Keratinocyte (primary cell): ENCODE measurements around the gene CEP170B.

Experiments
- EZH2 ChIP-seq: IDR thresholded peaks from one replicate; pipeline ENCODE4 v1.6.1; 2012; ENCODE audit warnings: inconsistent platforms, mild to moderate bottlenecking, low read length, moderate library complexity
- TF ChIP-seq, protein P1 (sequence below), 3 experiments: IDR thresholded peaks in 1 of 3; conservative IDR thresholded peaks in 1 of 3; optimal IDR thresholded peaks in 1 of 3; 2 replicates in 2 of 3; 3 replicates in 1 of 3; pipeline versions ENCODE3 to v1.5.1; 2011; ENCODE audit warnings: low read length in 3 of 3, mild to moderate bottlenecking in 3 of 3, moderate library complexity in 2 of 3, control low read depth in 1 of 3, inconsistent platforms in 1 of 3; ENCODE audit not compliant: insufficient read depth in 2 of 3; ENCODE audit errors: extremely low read depth in 1 of 3

DNA sequence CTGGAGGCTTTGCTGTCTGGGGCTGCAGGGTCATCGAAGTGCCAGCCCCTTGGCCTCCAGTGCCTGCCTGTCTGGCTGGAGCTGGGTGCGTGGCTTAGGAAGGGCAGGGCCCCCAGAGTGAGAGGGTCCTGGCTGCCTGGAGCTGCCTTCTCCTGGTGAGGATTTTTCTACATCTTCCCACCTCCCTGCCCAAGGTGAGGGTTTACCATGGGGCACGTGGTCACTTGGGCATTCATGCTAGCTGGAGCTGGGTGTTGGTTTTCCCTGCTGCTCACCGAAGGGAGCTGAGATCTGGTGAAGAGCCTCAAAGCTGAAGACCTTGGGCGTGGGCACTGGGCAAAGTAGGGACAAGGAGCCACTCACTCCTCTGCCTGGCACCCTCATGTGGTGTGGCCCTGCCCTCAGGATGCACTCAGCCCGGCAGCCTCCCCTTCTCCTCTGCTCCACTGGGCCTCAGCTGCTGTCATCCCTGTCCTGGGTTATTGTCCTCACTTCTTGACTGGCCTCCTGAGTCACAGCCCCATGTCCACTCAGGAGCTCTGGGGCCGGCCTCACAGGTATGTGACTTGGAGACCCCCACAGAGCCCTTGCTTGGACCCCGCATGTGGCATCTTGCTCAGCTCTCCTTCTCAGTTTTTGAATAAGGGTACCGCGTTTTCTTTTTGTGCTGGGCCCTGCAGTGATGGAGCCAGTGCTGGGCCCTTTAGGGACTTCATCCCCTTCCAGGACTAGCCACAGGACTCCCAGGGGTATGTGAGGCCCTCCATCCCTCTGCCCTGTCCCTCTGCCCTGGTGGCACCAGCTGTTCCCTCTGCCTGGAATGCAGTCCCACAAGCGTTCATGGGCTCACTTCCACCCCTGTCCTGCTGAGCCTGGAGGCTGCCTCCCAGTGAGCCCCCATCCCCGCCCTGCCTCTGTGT lies 1.6 kb downstream of the CEP170B start:
- TF ChIP-seq, protein P1, sequence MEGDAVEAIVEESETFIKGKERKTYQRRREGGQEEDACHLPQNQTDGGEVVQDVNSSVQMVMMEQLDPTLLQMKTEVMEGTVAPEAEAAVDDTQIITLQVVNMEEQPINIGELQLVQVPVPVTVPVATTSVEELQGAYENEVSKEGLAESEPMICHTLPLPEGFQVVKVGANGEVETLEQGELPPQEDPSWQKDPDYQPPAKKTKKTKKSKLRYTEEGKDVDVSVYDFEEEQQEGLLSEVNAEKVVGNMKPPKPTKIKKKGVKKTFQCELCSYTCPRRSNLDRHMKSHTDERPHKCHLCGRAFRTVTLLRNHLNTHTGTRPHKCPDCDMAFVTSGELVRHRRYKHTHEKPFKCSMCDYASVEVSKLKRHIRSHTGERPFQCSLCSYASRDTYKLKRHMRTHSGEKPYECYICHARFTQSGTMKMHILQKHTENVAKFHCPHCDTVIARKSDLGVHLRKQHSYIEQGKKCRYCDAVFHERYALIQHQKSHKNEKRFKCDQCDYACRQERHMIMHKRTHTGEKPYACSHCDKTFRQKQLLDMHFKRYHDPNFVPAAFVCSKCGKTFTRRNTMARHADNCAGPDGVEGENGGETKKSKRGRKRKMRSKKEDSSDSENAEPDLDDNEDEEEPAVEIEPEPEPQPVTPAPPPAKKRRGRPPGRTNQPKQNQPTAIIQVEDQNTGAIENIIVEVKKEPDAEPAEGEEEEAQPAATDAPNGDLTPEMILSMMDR (optimal IDR thresholded peaks at IDR 0.05 in 1 of 3, IDR thresholded peaks at IDR 0.05 in 1 of 3, conservative IDR thresholded peaks at IDR 0.05 in 1 of 3; ENCODE audit: extremely low read depth in 1 of 3, insufficient read depth in 2 of 3, low read length in 3 of 3), result no peak
- no peak for TF ChIP-seq EZH2
